ENCODE results near the gene BOD1.

The BOD1 gene

DNA sequence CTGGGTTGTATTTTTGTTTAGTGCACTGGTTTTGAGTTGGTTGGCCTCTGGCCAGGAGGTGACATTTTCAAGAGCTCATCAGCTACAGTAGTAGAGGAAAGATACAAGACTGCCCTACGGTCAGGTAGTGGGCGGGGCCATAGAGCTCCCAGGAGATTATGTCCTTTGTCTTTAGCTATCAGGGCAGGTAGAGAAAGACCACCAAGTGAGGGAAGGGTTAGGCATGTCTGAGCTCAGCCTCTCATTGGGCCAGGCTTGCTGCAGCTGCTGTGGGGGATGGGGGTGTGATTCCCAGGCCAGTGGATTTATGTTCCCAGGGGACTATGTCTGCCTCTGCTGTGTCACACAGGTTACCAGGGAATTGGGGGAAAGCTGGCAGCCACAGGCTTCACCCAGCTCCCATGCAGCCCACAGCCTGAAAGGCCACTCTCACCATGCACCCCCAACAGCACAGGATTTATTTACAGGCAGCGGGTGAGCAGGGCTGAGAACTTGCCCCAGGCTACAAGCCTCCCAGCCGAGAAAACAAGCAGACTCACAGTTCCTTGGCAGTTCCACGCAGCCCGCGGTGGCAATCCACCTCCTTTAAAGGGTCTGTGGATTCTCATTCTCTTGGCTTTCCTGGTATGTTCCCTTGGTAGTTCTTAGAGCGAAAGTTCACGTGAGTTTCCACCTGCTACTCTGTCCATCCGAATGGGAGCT is 37.5 kb upstream of the BOD1 start:
- TF ChIP-seq CEBPB (IDR thresholded peaks at IDR 0.05) (no peak), FOXM1 (IDR thresholded peaks at IDR 0.05; ENCODE audit: borderline replicate concordance, low read depth) (no peak), TEAD4 (IDR thresholded peaks at IDR 0.05) (no peak), ZBTB7A (IDR thresholded peaks at IDR 0.05; ENCODE audit: low read depth) (no peak), RAD21 (IDR thresholded peaks at IDR 0.05; ENCODE audit: low read depth) (no peak), EP300 (IDR thresholded peaks at IDR 0.05; ENCODE audit: borderline replicate concordance) (no peak), TAF1 (IDR thresholded peaks at IDR 0.05; ENCODE audit: low read depth) (no peak), YY1 (IDR thresholded peaks at IDR 0.05; ENCODE audit: low read depth) (no peak), NFIC (IDR thresholded peaks at IDR 0.05) (no peak), REST (IDR thresholded peaks at IDR 0.05; ENCODE audit: low read depth) (no peak), CREB1 (IDR thresholded peaks at IDR 0.05; ENCODE audit: low read depth) (no peak), EGR1 (IDR thresholded peaks at IDR 0.05) (no peak)
- TF ChIP-seq, protein P1, sequence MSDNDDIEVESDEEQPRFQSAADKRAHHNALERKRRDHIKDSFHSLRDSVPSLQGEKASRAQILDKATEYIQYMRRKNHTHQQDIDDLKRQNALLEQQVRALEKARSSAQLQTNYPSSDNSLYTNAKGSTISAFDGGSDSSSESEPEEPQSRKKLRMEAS (IDR thresholded peaks at IDR 0.05): no peak

- TF ChIP-seq TAF1 (IDR thresholded peaks at IDR 0.05; ENCODE audit: low read depth) (no peak), RAD21 (IDR thresholded peaks at IDR 0.05; ENCODE audit: low read depth) (no peak), EP300 (IDR thresholded peaks at IDR 0.05; ENCODE audit: borderline replicate concordance) (no peak)
Observed at GRCh38 chr5:173648308-173648866, 31.9 kb upstream of the BOD1 start.

DNA sequence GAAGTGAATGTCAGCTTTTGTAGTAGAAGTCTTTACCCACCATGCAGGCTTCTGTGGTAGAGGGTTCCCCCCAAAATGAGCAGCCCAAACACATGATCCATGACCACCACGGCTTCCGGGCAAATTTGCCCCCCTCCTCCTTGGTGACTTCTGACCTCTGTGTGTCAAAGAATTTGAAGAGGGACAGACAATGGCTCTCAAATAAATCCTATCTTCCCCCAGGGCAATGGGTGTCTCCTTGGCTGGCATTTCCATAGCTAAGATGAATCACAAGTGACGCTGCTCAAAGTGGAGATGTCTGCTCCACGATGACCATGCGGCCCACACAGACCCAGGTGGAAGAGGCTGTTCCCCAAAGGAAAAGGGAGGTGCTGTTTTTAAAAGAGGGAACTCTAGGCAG is 30.2 kb upstream of the BOD1 start:
- no peak for TF ChIP-seq TEAD4 (IDR thresholded peaks at IDR 0.05)
- no peak for TF ChIP-seq CEBPB (IDR thresholded peaks at IDR 0.05)
- TF ChIP-seq CREB1 (IDR thresholded peaks at IDR 0.05; ENCODE audit: low read depth): no peak

DNA sequence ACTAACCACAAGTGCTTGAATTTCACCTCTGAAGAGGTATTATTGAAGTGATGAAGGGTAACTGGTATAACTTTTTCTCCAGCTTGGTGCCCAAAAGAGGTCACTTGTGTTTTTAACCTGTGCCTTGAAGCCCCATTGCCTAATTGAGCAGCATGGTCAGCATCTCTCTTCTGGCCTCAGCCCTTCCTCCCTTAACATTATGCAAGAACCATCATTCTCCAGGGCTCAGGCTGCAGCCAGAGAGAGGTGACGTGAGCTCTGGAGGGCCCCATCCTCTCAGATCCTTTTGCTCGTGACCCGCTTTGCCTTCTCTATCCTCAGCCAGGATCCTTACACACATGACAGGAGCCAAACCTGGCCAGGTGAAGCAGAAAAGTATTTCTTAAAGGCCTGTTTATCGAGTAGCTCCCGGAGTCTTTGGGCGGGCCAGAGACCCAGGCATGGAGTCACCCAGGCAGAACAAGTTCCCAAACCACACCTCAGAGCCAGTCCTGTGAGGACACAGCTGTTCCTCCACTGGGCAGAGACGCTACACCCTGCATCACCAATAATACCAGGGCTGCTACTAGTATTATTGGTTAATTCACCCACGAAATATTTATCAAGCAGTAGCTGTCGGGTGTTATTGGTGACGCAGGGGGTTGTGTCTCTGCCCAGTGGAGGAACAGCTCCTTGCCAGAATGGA is 29.6 kb upstream of the BOD1 start:
- TF ChIP-seq EGR1 (IDR thresholded peaks at IDR 0.05) (no peak), TAF1 (IDR thresholded peaks at IDR 0.05; ENCODE audit: low read depth) (no peak), EP300 (IDR thresholded peaks at IDR 0.05; ENCODE audit: borderline replicate concordance) (no peak), TEAD4 (IDR thresholded peaks at IDR 0.05) (no peak), NFIC (IDR thresholded peaks at IDR 0.05) (no peak), FOXM1 (IDR thresholded peaks at IDR 0.05; ENCODE audit: borderline replicate concordance, low read depth) (no peak)

DNA sequence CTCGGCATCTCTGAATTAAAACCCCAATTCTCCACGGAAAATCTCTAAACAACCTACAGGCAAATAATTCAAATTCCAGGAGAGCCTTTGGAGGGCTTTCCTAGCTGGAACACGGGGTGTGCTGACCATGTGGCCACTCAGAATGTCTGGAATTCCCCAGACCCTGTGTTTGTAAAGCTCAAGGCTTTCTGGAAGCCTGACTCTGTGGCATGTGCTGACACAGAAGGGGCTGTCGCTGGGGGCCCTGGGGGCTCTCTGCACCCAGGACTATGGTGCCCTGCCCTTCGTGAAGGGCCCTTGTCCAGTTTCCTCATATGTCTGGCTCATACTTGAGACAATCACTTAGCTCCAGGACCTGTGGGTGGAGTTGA is 29.0 kb upstream of the BOD1 start:
- TF ChIP-seq YY1 (IDR thresholded peaks at IDR 0.05; ENCODE audit: low read depth): no peak
- TF ChIP-seq USF1 (IDR thresholded peaks at IDR 0.05): no peak
- TF ChIP-seq REST (IDR thresholded peaks at IDR 0.05; ENCODE audit: low read depth): no peak
- no peak for TF ChIP-seq FOXM1 (IDR thresholded peaks at IDR 0.05; ENCODE audit: borderline replicate concordance, low read depth)
- TF ChIP-seq NFIC (IDR thresholded peaks at IDR 0.05): no peak
- TF ChIP-seq TCF12 (IDR thresholded peaks at IDR 0.05; ENCODE audit: low read depth): no peak
- TF ChIP-seq CREB1 (IDR thresholded peaks at IDR 0.05; ENCODE audit: low read depth): no peak

DNA sequence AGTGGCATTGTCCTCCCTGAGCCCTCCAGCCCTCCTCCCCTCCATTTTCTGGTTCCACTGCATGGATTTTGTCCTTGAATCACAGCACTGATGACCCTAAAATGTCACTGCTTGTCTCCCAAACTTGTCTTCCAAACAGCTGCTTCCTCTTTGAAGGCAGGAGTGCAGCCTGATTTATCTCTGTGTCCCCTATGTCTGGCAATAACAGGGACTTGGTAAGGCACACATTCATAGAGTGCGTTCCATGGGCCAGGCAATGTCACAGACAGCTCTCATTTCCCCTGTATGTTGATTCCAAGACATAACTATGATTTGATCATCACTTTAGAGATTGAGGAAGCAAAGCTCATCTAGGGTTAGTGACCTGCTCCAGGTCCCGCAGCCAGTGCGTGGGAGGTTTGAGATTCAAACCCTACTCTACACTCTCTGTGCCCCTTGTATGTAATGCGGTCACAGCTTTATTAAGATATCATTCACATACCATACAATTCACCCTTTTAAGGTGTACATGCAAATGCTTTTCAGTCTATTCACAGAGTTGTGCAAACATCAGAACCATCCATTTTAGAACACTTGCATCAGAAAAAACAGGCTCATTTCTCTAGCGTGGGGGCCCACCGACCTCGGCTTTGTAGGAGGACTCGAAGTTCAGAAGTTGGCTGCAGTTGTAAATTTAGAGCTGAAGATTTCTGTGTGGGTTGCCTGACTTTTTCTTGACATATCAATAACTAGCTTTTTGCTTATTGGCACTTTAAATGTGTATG is 28.4 kb upstream of the BOD1 start:
- TF ChIP-seq YY1 (IDR thresholded peaks at IDR 0.05; ENCODE audit: low read depth) (no peak), FOXM1 (IDR thresholded peaks at IDR 0.05; ENCODE audit: borderline replicate concordance, low read depth) (no peak), EP300 (IDR thresholded peaks at IDR 0.05; ENCODE audit: borderline replicate concordance) (no peak), REST (IDR thresholded peaks at IDR 0.05; ENCODE audit: low read depth) (no peak), TEAD4 (IDR thresholded peaks at IDR 0.05) (no peak), CREB1 (IDR thresholded peaks at IDR 0.05; ENCODE audit: low read depth) (no peak), EGR1 (IDR thresholded peaks at IDR 0.05) (no peak), NFIC (IDR thresholded peaks at IDR 0.05) (no peak), RAD21 (IDR thresholded peaks at IDR 0.05; ENCODE audit: low read depth) (no peak), CEBPB (IDR thresholded peaks at IDR 0.05) (no peak), ZBTB7A (IDR thresholded peaks at IDR 0.05; ENCODE audit: low read depth) (no peak), USF1 (IDR thresholded peaks at IDR 0.05) (no peak), TCF12 (IDR thresholded peaks at IDR 0.05; ENCODE audit: low read depth) (no peak)
- TF ChIP-seq, protein P1 (IDR thresholded peaks at IDR 0.05): no peak
